IMR-90 (cell line): Measurements from ENCODE around the gene ANO2.

Source experiments
- NFE2L2 ChIP-seq: fragments of 150-350 bp; IDR thresholded peaks from 2 replicates; pipeline ENCODE4 v1.6.1; 2016; ENCODE audit warnings: low read depth, mild to moderate bottlenecking, low read length
- POLR2A ChIP-seq: IDR thresholded peaks from 2 replicates; pipeline ENCODE4 v1.6.1; 2012; ENCODE audit warnings: mild to moderate bottlenecking, low read depth, low read length
- RFX5 ChIP-seq: IDR thresholded peaks from 2 replicates; pipeline ENCODE4 v1.8.0; 2012; ENCODE audit warnings: low read depth, mild to moderate bottlenecking, low read length, moderate library complexity
- SMC3 ChIP-seq: fragments of 150-350 bp; IDR thresholded peaks from 2 replicates; pipeline ENCODE4 v1.6.1; 2016; ENCODE audit warnings: low read depth, mild to moderate bottlenecking, antibody characterized with exemption, low read length, moderate library complexity
- TF ChIP-seq, protein P1 (sequence below): conservative IDR thresholded peaks from 2 replicates; pipeline ENCODE4 v1.5.1; 2012; ENCODE audit warnings: mild to moderate bottlenecking, low read depth, low read length, improper control_type of control experiment

GRCh38 chr12:5518584-5519365 is 426.3 kb downstream of the ANO2 start:
- no peak for TF ChIP-seq RFX5
- no peak for TF ChIP-seq NFE2L2
- TF ChIP-seq, protein P1, sequence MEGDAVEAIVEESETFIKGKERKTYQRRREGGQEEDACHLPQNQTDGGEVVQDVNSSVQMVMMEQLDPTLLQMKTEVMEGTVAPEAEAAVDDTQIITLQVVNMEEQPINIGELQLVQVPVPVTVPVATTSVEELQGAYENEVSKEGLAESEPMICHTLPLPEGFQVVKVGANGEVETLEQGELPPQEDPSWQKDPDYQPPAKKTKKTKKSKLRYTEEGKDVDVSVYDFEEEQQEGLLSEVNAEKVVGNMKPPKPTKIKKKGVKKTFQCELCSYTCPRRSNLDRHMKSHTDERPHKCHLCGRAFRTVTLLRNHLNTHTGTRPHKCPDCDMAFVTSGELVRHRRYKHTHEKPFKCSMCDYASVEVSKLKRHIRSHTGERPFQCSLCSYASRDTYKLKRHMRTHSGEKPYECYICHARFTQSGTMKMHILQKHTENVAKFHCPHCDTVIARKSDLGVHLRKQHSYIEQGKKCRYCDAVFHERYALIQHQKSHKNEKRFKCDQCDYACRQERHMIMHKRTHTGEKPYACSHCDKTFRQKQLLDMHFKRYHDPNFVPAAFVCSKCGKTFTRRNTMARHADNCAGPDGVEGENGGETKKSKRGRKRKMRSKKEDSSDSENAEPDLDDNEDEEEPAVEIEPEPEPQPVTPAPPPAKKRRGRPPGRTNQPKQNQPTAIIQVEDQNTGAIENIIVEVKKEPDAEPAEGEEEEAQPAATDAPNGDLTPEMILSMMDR = no peak
- TF ChIP-seq POLR2A = no peak
- no peak for TF ChIP-seq SMC3
